Stimulated activated CD8-positive, alpha-beta memory T cell treated with anti-CD3 and anti-CD28 coated beads, Interleukin-12 subunit alpha, Interleukin-12 subunit beta, amount 100 ng/mL, for 24 hours (primary cell): Measurements from ENCODE around the gene TM4SF20.
A peak's percentile ranks its signal among the peaks of the same experiment; 100 is the strongest.

Experiments
- DNase-seq: peaks from one replicate; pipeline ENCODE4 v3.0.0-alpha.2; 2020; ENCODE audit errors: extremely low read depth

Gene TM4SF20, protein sequence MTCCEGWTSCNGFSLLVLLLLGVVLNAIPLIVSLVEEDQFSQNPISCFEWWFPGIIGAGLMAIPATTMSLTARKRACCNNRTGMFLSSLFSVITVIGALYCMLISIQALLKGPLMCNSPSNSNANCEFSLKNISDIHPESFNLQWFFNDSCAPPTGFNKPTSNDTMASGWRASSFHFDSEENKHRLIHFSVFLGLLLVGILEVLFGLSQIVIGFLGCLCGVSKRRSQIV

GRCh38 chr2:227379095-227379494 lies at the start of gene TM4SF20:
Gene TM4SF20, minus strand, starts transcription at chr2:227379306. Its CDS starts 38 bp downstream, at chr2:227379268.
- no peak for DNase-seq

DNA sequence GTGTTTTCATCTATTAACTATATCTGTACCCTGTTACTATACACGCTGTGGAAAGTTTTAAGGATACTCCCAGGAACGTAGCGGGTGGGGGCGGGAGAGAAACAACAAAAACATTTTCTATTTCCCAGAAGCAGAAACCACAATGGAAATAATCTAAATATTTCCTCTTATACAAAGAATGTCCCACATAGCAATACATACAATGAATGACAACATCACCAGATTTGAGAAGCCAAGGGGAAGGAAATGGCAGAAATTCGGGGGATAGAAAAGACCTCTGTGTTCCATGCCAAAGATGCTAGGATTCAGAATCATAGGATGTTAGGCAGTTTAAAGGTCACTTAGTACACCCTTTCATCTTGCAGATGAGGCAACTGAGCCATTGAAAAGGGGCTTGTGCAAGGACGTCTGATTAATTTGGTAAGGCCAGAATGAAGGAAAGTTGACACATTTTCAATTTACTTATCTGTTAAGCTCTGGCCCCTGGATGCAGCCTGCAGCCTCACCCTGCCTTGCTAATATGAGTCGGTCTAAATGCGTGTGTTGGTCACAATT lies 49.7 kb upstream of the TM4SF20 start:
- DNase-seq: no peak

- DNase-seq: no peak
Observed at GRCh38 chr2:227423656-227424499, 44.8 kb upstream of the TM4SF20 start.

- no peak for DNase-seq
Observed at GRCh38 chr2:227420087-227421052, 41.3 kb upstream of the TM4SF20 start.

DNA sequence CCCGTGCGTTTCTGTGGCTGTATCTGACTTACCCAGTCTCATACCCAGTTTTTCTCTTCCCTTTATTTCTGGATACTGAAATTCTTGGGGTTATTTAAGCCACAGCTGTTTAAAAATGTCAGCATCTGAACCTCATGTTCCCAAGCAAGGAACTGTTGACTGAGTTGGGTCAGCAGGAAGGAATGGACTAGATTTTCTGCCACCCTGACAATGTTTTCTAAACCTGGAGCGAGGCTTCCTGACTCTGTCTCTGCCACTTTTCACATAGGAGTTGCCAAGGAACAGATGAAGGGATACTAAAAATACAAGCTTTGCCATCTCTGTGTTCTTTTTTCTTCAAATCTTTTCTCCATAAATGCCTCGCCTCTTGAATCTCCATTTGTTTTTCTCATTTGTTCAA lies 37.6 kb upstream of the TM4SF20 start:
- no peak for DNase-seq

- DNase-seq: no peak
Observed at GRCh38 chr2:227415538-227416424, 36.7 kb upstream of the TM4SF20 start.

- DNase-seq: no peak
Observed at GRCh38 chr2:227414846-227415245, 35.7 kb upstream of the TM4SF20 start.

GRCh38 chr2:227413371-227413770 lies 34.3 kb upstream of the TM4SF20 start:
- no peak for DNase-seq

DNA sequence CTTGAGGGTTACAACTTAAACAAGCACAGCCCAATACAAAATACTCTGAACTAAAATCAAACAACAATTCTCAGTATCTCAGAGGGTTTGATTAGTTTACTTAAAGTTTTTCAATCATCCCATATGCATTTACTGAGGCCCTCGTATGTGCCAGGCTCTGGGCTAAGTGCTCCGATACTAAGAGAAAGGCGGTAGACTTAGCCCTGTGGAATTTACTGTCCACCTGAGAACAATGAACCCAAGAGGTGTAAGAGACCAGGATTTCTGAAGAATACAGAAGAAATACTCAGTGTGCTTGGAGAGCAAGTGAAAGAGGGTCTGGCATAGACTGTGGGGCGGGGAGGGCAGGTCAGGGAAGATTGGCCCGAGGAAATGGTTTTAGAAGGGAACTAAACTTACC lies 33.8 kb upstream of the TM4SF20 start:
- DNase-seq: no peak

- DNase-seq: no peak
Observed at GRCh38 chr2:227411990-227412350, 32.9 kb upstream of the TM4SF20 start.

- peak; percentile 9 for DNase-seq
Observed at GRCh38 chr2:227411320-227411989, 32.3 kb upstream of the TM4SF20 start.

DNA sequence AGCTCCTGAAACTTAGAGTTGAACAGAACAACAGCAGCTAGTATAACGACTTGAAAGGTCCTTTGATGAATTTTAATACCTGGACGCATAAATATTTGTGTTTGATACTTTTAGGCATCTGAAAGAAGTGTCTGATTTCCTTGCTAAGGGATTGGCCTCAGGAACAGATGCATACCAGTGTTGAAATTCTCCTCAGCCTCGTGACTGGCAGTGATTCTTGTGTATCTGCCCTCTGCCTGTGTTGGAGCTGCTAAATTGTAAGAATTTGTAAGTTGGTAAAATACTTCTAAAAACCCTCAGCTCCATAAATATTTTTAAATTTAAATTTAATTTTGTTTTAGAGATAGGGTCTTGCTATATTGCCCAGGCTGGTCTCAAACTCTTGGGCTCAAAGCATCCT lies 31.1 kb upstream of the TM4SF20 start:
- DNase-seq: no peak

DNA sequence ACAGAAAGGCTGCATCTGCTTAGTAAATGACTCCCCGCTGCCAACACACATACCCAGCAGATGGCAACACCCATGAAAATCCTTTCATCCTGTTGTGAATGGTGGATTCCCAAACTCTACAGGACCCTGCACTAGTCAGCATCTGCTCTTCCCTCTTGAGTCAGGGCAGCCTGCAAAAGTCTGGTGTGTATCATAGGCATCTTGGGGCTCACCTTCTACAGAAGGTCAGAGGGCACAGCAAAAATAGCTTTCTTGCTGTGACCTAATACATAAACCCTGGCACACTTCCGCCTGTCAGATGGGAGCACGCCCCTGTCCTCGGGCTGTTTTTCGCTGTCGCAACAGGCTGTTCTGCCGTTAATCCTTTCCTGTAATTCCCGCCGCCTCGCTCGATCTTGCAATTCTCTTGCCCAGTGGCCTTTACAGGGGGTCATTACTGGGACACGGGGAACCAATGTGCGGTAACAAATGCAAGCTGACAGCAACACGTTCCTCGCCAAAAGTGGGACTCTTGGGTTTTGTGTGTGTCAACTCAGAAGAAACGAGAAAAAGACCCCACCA lies 28.6 kb upstream of the TM4SF20 start:
- DNase-seq: no peak

DNA sequence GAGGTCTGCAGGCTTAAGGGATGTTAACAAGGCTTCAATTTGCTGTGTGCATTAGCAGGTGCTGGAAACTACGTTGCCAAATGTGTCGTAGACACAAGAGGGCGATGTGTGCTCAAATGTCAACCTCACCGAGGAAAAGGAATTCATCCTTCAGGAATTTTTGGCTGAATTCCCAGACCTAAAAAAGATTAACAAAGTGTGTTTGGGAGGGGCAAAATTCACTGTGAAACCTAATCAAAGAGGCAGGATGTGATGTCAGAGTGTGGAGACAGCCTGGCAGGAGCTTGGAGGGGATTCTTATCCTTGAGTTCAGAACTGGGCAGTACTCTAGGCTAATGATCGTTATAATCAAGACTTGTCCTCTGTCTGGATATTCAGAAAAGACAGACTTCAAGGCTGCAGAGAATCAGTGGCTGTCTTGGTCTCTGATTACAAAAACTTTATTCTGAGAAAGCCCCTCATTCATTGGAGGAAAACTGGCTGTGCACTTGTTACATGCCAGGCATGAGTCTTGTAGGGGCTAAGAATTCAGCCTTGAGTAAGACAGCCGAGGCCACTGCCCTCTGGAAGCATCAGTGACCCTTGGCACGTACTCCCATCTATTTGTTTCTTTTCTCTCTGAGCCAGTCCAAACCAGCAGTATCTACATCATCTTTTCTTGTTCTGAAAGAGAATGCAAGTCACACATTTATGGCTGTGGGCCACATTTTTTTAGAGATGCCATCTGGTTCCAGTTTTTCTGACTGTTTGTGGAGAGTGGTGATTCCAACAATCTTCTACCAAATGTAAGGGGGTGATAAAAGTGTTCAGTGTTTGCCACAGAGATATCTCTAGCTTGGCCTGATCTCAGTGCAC lies 27.3 kb upstream of the TM4SF20 start:
- no peak for DNase-seq

GRCh38 chr2:227404585-227405271 lies 25.6 kb upstream of the TM4SF20 start:
- no peak for DNase-seq

DNA sequence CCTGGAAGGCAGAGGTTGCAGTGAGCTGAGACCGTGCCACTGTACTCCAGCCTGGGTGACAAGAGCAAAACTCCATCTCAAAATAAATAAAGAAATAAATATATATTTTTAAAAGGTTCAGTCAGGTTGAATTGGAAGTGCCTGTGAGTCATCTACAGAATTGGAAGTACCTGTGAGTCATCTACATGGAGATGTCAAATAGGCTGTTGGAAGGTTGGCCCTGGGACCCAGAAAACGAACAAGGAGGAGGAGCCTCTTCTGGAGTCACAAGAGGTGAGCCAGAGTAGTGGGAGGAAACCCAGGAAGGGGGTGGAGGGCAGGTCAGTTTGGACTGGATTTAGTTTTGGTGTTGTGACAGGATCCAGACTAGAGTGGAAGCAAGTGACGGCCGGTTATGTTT lies 23.9 kb upstream of the TM4SF20 start:
- no peak for DNase-seq

- no peak for DNase-seq
Observed at GRCh38 chr2:227402321-227402720, 23.2 kb upstream of the TM4SF20 start.

GRCh38 chr2:227401550-227401949 lies 22.4 kb upstream of the TM4SF20 start:
- DNase-seq: no peak
